Measurements from ENCODE around the gene FOXN3. TPM values are rescaled to one million over a fixed set of nuclear protein-coding genes. Genes with fewer than 3 reads are reported as not detected.
A peak's percentile ranks its signal among the peaks of the same experiment; 100 is the strongest.

Gene FOXN3
- total RNA-seq, 2 donors from 2014 or later: 61.2 to 84.1 TPM

GRCh38 chr14:89315493-89316470 lies 101.3 kb downstream of the FOXN3 start:
- H3K4me1 ChIP-seq (ENCODE audit: control insufficient read depth, insufficient read depth, low read length): no peaks in the 10 kb centered on the region
- no peak overlapping the region for H3K27ac ChIP-seq (ENCODE audit: low read depth, low read length)
- H3K9me3 ChIP-seq (ENCODE audit: control insufficient read depth, low read length): peaks cover 25% of the 10 kb centered on the region
- H3K27ac Mint-ChIP-seq: no peak overlapping the region
- no peak overlapping the region for H3K4me3 ChIP-seq (ENCODE audit: low read length)
- TF ChIP-seq, protein P1, sequence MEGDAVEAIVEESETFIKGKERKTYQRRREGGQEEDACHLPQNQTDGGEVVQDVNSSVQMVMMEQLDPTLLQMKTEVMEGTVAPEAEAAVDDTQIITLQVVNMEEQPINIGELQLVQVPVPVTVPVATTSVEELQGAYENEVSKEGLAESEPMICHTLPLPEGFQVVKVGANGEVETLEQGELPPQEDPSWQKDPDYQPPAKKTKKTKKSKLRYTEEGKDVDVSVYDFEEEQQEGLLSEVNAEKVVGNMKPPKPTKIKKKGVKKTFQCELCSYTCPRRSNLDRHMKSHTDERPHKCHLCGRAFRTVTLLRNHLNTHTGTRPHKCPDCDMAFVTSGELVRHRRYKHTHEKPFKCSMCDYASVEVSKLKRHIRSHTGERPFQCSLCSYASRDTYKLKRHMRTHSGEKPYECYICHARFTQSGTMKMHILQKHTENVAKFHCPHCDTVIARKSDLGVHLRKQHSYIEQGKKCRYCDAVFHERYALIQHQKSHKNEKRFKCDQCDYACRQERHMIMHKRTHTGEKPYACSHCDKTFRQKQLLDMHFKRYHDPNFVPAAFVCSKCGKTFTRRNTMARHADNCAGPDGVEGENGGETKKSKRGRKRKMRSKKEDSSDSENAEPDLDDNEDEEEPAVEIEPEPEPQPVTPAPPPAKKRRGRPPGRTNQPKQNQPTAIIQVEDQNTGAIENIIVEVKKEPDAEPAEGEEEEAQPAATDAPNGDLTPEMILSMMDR (conservative IDR thresholded peaks at IDR 0.05): no peak
- peaks cover 47% of the 10 kb centered on the region for H3K36me3 Mint-ChIP-seq (ENCODE audit: low read depth)
- WGBS, 2 experiments (ENCODE audit: insufficient coverage in 1 of 2, insufficient read length in 1 of 2): 89 to 90% methylated on average over 8 to 10 of the region's 10 CpGs
- H3K27me3 ChIP-seq (ENCODE audit: control insufficient read depth, insufficient read depth, low read length, poor library complexity, severe bottlenecking): no peaks in the 10 kb centered on the region
- H3K4me1 Mint-ChIP-seq: peaks cover 24% of the 10 kb centered on the region
- H3K36me3 ChIP-seq (ENCODE audit: control insufficient read depth, insufficient read depth, low read length): peaks cover 10% of the 10 kb centered on the region
- H3K4me3 Mint-ChIP-seq: no peak overlapping the region
- H3K27me3 Mint-ChIP-seq (ENCODE audit: insufficient read depth): no peaks in the 10 kb centered on the region
- H3K9ac ChIP-seq (ENCODE audit: extremely low read depth, low read length, poor library complexity, severe bottlenecking): no peak overlapping the region
- H3K9me3 Mint-ChIP-seq: peaks cover 16% of the 10 kb centered on the region
- no peak for DNase-seq

DNA sequence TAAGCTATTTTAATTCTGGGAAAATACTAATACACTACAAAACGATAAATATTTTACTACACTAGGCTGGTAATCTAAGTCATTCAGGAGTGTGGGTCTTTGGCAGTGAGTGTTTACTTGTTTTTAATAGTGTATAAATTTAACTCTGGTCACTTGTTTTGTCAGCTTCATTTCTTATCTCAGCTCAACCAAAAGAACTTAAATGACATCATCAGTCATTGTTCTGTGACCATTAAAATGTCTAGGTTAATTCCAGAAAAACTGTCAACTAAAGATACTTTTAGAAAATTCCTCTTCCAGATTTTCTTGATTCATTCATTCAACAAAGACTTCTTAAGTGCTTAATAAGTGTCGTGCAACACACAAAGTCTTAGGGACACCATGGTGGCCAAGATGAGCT lies 102.8 kb downstream of the FOXN3 start:
- H3K4me3 ChIP-seq (ENCODE audit: low read length): no peak overlapping the region
- DNase-seq: no peak
- H3K36me3 Mint-ChIP-seq (ENCODE audit: low read depth): peaks cover 36% of the 10 kb centered on the region
- 96 to 100% methylated on average over 1 of the region's 2 CpGs for WGBS, 2 experiments (ENCODE audit: insufficient coverage in 1 of 2, insufficient read length in 1 of 2)
- no peak overlapping the region for H3K27ac Mint-ChIP-seq
- no peaks in the 10 kb centered on the region for H3K27me3 ChIP-seq (ENCODE audit: control insufficient read depth, insufficient read depth, low read length, poor library complexity, severe bottlenecking)
- TF ChIP-seq, protein P1 (conservative IDR thresholded peaks at IDR 0.05): no peak
- peaks cover 16% of the 10 kb centered on the region for H3K9me3 ChIP-seq (ENCODE audit: control insufficient read depth, low read length)
- peaks cover 7% of the 10 kb centered on the region for H3K36me3 ChIP-seq (ENCODE audit: control insufficient read depth, insufficient read depth, low read length)
- H3K9me3 Mint-ChIP-seq: peaks cover 8% of the 10 kb centered on the region
- H3K4me1 ChIP-seq (ENCODE audit: control insufficient read depth, insufficient read depth, low read length): no peaks in the 10 kb centered on the region
- H3K27me3 Mint-ChIP-seq (ENCODE audit: insufficient read depth): no peaks in the 10 kb centered on the region
- H3K4me3 Mint-ChIP-seq: no peak overlapping the region
- H3K9ac ChIP-seq (ENCODE audit: extremely low read depth, low read length, poor library complexity, severe bottlenecking): no peak overlapping the region
- peaks cover 30% of the 10 kb centered on the region for H3K4me1 Mint-ChIP-seq
- no peak overlapping the region for H3K27ac ChIP-seq (ENCODE audit: low read depth, low read length)

DNA sequence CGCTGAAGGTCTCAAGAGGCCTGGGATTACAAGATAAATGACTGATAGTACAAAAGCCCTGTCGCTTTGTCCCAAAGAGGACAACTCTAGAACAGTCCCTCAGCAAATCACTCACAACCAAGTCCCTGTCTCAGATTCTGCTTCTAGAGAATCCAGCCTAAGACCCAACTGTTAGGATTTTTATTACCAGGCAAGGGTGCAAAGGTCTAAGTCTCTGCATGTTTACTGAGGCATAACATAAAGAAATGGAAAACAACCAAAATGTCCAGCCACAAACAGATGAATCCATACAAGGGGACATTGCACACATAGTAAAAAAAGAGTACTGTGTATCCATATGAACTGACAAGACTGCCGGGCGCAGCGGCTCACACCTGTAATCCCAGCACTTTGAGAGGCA lies 104.1 kb downstream of the FOXN3 start:
- H3K27ac ChIP-seq (ENCODE audit: low read depth, low read length): no peak overlapping the region
- peaks cover 40% of the 10 kb centered on the region for H3K4me1 Mint-ChIP-seq
- peaks cover 31% of the 10 kb centered on the region for H3K36me3 Mint-ChIP-seq (ENCODE audit: low read depth)

More for the DNA sequence above, 104.1 kb downstream of the FOXN3 start:
- TF ChIP-seq, protein P1 (conservative IDR thresholded peaks at IDR 0.05): no peak
- Histone ChIP-seq H3K9me3 (ENCODE audit: control insufficient read depth, low read length) (peaks cover 5% of the 10 kb centered on the region), H3K36me3 (ENCODE audit: control insufficient read depth, insufficient read depth, low read length) (no peaks in the 10 kb centered on the region), H3K4me3 (ENCODE audit: low read length) (no peak overlapping the region), H3K9ac (ENCODE audit: extremely low read depth, low read length, poor library complexity, severe bottlenecking) (no peak overlapping the region), H3K4me1 (ENCODE audit: control insufficient read depth, insufficient read depth, low read length) (no peaks in the 10 kb centered on the region), H3K27me3 (ENCODE audit: control insufficient read depth, insufficient read depth, low read length, poor library complexity, severe bottlenecking) (no peaks in the 10 kb centered on the region)
- Mint-ChIP-seq H3K9me3 (peaks cover 1% of the 10 kb centered on the region), H3K27me3 (ENCODE audit: insufficient read depth) (no peaks in the 10 kb centered on the region), H3K4me3 (no peak overlapping the region), H3K27ac (peak overlapping the region; percentile 10)
- WGBS, 2 experiments (ENCODE audit: insufficient coverage in 1 of 2, insufficient read length in 1 of 2): 93 to 95% methylated on average over 5 of the region's 5 CpGs
- DNase-seq: no peak
